ACC112 (cell line): ENCODE results near the gene BHLHE40.

Experiments
- H2AFZ ChIP-seq: fragments of 200-600 bp; sonication (generic); one replicate; pipeline ENCODE4 v1.6.0; 2017; ENCODE audit warnings: antibody characterized with exemption, low read length; ENCODE audit not compliant: unreplicated experiment
- H3K27ac ChIP-seq: fragments of 200-600 bp; sonication (generic); 2 replicates; pipeline ENCODE4 v1.5.1; 2014; ENCODE audit warnings: low read depth, mild to moderate bottlenecking, antibody characterized with exemption, low read length, moderate library complexity
- H3K27me3 ChIP-seq: fragments of 200-600 bp; sonication (generic); 2 replicates; pipeline ENCODE4 v1.6.1; 2014; ENCODE audit warnings: mild to moderate bottlenecking, antibody characterized with exemption, low read length, moderate library complexity, mixed read lengths; ENCODE audit not compliant: insufficient read depth
- H3K36me3 ChIP-seq: fragments of 200-600 bp; sonication (generic); 2 replicates; pipeline ENCODE4 v1.6.1; 2016; ENCODE audit warnings: mild to moderate bottlenecking, antibody characterized with exemption, low read length, moderate library complexity, mixed read lengths; ENCODE audit not compliant: insufficient read depth
- H3K4me1 ChIP-seq: fragments of 200-600 bp; sonication (generic); one replicate; pipeline ENCODE4 v1.6.1; 2016; ENCODE audit warnings: low read length, mixed read lengths; ENCODE audit not compliant: insufficient read depth, unreplicated experiment, control insufficient read depth
- H3K4me3 ChIP-seq: fragments of 200-600 bp; sonication (generic); 2 replicates; pipeline ENCODE4 v1.5.1; 2014; ENCODE audit warnings: mild to moderate bottlenecking, low read depth, low read length
- H3K79me2 ChIP-seq: fragments of 200-600 bp; sonication (generic); one replicate; pipeline ENCODE4 v1.6.0; 2016; ENCODE audit warnings: low read length; ENCODE audit not compliant: control insufficient read depth, unreplicated experiment, insufficient read depth

The BHLHE40 gene

GRCh38 chr3:5022187-5022965 is 43.1 kb downstream of the BHLHE40 start:
- H2AFZ ChIP-seq: peak overlapping the region; percentile 33
- H3K4me3 ChIP-seq: no peak overlapping the region
- no peaks in the 10 kb centered on the region for H3K36me3 ChIP-seq
- H3K79me2 ChIP-seq: no peaks in the 10 kb centered on the region
- H3K4me1 ChIP-seq: peaks cover 46% of the 10 kb centered on the region
- peak overlapping the region; percentile 98 for H3K27ac ChIP-seq
- no peaks in the 10 kb centered on the region for H3K27me3 ChIP-seq

- H3K4me1 ChIP-seq: peaks cover 38% of the 10 kb centered on the region
- H2AFZ ChIP-seq: no peak overlapping the region
- no peaks in the 10 kb centered on the region for H3K36me3 ChIP-seq
- H3K27ac ChIP-seq: peak overlapping the region; percentile 98
- no peaks in the 10 kb centered on the region for H3K79me2 ChIP-seq
- H3K4me3 ChIP-seq: no peak overlapping the region
- no peaks in the 10 kb centered on the region for H3K27me3 ChIP-seq
Observed at GRCh38 chr3:5022966-5023776, 43.9 kb downstream of the BHLHE40 start.

GRCh38 chr3:5023777-5024346 is 44.6 kb downstream of the BHLHE40 start:
- no peaks in the 10 kb centered on the region for H3K79me2 ChIP-seq
- H3K27ac ChIP-seq: peak overlapping the region; percentile 98
- no peak overlapping the region for H3K4me3 ChIP-seq
- H3K27me3 ChIP-seq: no peaks in the 10 kb centered on the region
- H2AFZ ChIP-seq: no peak overlapping the region
- H3K4me1 ChIP-seq: peaks cover 34% of the 10 kb centered on the region
- no peaks in the 10 kb centered on the region for H3K36me3 ChIP-seq

- H3K27me3 ChIP-seq: no peaks in the 10 kb centered on the region
- no peaks in the 10 kb centered on the region for H3K36me3 ChIP-seq
- H2AFZ ChIP-seq: no peak overlapping the region
- H3K27ac ChIP-seq: peak overlapping the region; percentile 98
- H3K4me1 ChIP-seq: peaks cover 34% of the 10 kb centered on the region
- H3K79me2 ChIP-seq: no peaks in the 10 kb centered on the region
- peak overlapping the region; percentile 51; the same call in 1 of the 2 replicates for H3K4me3 ChIP-seq
Observed at GRCh38 chr3:5026046-5026362, 46.8 kb downstream of the BHLHE40 start.

GRCh38 chr3:5029715-5030114 is 50.5 kb downstream of the BHLHE40 start:
- Histone ChIP-seq H3K36me3 (no peaks in the 10 kb centered on the region), H3K4me3 (no peak overlapping the region), H3K4me1 (peaks cover 4% of the 10 kb centered on the region), H2AFZ (no peak overlapping the region), H3K27ac (no peak overlapping the region), H3K79me2 (no peaks in the 10 kb centered on the region), H3K27me3 (no peaks in the 10 kb centered on the region)

GRCh38 chr3:5030152-5030551 is 50.9 kb downstream of the BHLHE40 start:
- Histone ChIP-seq H3K79me2 (no peaks in the 10 kb centered on the region), H3K27ac (no peak overlapping the region), H2AFZ (no peak overlapping the region), H3K4me1 (peaks cover 4% of the 10 kb centered on the region), H3K27me3 (no peaks in the 10 kb centered on the region), H3K4me3 (no peak overlapping the region), H3K36me3 (no peaks in the 10 kb centered on the region)

GRCh38 chr3:5032844-5033243 is 53.6 kb downstream of the BHLHE40 start:
- Histone ChIP-seq H3K79me2 (no peaks in the 10 kb centered on the region), H3K27ac (no peak overlapping the region), H2AFZ (no peak overlapping the region)

More at GRCh38 chr3:5032844-5033243, 53.6 kb downstream of the BHLHE40 start:
- Histone ChIP-seq H3K27me3 (no peaks in the 10 kb centered on the region), H3K36me3 (no peaks in the 10 kb centered on the region), H3K4me3 (no peak overlapping the region), H3K4me1 (no peaks in the 10 kb centered on the region)
